ENCODE results near the gene GRIK4. TPM values are rescaled to one million over a fixed set of nuclear protein-coding genes. Genes with fewer than 3 reads are reported as not detected.
A peak's percentile ranks its signal among the peaks of the same experiment; 100 is the strongest.

The GRIK4 gene
- total RNA-seq, 1 donor from 2014 or later: 0.36 TPM

DNA sequence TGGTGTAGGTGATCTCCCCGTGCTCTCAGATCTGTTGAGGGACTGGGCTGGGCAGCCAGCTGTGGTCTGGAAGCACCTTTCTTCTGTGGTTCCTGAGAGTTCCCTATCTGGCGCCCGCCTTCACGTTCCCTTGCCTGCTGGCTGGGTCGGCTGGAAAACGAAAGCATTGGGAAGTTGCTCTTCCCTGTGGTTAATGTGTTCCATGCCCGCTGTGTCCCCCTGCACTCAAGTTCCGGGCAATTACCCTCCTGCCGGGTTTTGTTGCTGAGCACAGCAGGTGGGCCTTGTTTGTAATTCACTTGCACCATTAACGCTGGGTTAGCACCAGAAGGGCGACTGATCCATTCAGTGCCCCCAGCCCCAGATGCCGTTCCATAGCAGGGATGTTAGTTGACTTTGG lies 134.1 kb downstream of the GRIK4 start:
- H3K4me3 ChIP-seq: peak overlapping the region; percentile 13
- no peak overlapping the region for H2AFZ ChIP-seq (replicated peaks)
- H3K27me3 ChIP-seq: peaks cover 99% of the 10 kb centered on the region
- H3K27ac ChIP-seq: no peak overlapping the region
- H3K36me3 ChIP-seq: no peaks in the 10 kb centered on the region
- H4K20me1 ChIP-seq (ENCODE audit: low read depth): peaks cover 14% of the 10 kb centered on the region
- H3F3A ChIP-seq (ENCODE audit: low read depth): peaks cover 8% of the 10 kb centered on the region
- Mint-ChIP-seq H3K27me3 (ENCODE audit: insufficient read depth, low read depth) (peaks cover 25% of the 10 kb centered on the region), H3K9me3 (no peaks in the 10 kb centered on the region), H3K4me1 (peaks cover 34% of the 10 kb centered on the region), H3K4me3 (no peak overlapping the region), H3K27ac (no peak overlapping the region), H3K36me3 (no peaks in the 10 kb centered on the region)
- peak overlapping the region; percentile 70 for H3K4me2 ChIP-seq
- no peaks in the 10 kb centered on the region for H3K79me2 ChIP-seq (ENCODE audit: low read depth)
- H3K9ac ChIP-seq: no peak overlapping the region
- peak; percentile 43 for TF ChIP-seq EZH2phosphoT487 (IDR thresholded peaks at IDR 0.05)
- TF ChIP-seq, protein P1, sequence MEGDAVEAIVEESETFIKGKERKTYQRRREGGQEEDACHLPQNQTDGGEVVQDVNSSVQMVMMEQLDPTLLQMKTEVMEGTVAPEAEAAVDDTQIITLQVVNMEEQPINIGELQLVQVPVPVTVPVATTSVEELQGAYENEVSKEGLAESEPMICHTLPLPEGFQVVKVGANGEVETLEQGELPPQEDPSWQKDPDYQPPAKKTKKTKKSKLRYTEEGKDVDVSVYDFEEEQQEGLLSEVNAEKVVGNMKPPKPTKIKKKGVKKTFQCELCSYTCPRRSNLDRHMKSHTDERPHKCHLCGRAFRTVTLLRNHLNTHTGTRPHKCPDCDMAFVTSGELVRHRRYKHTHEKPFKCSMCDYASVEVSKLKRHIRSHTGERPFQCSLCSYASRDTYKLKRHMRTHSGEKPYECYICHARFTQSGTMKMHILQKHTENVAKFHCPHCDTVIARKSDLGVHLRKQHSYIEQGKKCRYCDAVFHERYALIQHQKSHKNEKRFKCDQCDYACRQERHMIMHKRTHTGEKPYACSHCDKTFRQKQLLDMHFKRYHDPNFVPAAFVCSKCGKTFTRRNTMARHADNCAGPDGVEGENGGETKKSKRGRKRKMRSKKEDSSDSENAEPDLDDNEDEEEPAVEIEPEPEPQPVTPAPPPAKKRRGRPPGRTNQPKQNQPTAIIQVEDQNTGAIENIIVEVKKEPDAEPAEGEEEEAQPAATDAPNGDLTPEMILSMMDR (IDR thresholded peaks at IDR 0.05): no peak
- peak; percentile 78 for DNase-seq (ENCODE audit: low spot score)
- peaks cover 21% of the 10 kb centered on the region for H3K4me1 ChIP-seq
- H3K9me3 ChIP-seq (ENCODE audit: low read depth): no peaks in the 10 kb centered on the region

DNA sequence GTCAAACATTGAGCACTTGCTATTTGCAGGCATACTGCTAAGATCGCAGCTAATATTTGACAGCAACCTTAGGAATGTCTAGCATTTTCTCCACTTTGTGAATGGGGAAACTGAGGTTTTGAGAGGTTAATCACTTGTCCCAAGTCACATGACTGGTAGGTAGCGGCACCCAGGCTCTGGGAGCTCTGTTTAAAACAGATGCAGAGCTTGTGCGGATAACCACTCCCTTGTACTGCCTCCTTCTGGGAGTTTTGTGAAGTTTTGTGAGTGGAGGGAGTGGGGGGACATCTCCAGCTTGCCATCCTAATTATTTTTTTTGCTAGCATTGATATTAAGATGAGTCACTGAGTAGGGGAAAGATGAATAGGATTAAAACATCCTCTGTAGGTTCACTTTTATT lies 134.7 kb downstream of the GRIK4 start:
- Histone ChIP-seq H3K27me3 (peaks cover 100% of the 10 kb centered on the region), H3K79me2 (ENCODE audit: low read depth) (no peaks in the 10 kb centered on the region), H4K20me1 (ENCODE audit: low read depth) (peaks cover 14% of the 10 kb centered on the region), H3K4me3 (no peak overlapping the region), H3K36me3 (no peaks in the 10 kb centered on the region), H3K4me2 (peak overlapping the region; percentile 70), H3F3A (ENCODE audit: low read depth) (peaks cover 8% of the 10 kb centered on the region), H3K4me1 (peaks cover 21% of the 10 kb centered on the region), H3K27ac (no peak overlapping the region), H3K9me3 (ENCODE audit: low read depth) (no peaks in the 10 kb centered on the region), H3K9ac (no peak overlapping the region), H2AFZ (replicated peaks) (no peak overlapping the region)
- Mint-ChIP-seq H3K4me3 (no peak overlapping the region), H3K4me1 (peaks cover 34% of the 10 kb centered on the region), H3K27ac (no peak overlapping the region), H3K27me3 (ENCODE audit: insufficient read depth, low read depth) (peaks cover 28% of the 10 kb centered on the region), H3K9me3 (no peaks in the 10 kb centered on the region), H3K36me3 (no peaks in the 10 kb centered on the region)
- no peak for DNase-seq (ENCODE audit: low spot score)
- TF ChIP-seq EZH2 (IDR thresholded peaks at IDR 0.05): no peak
- TF ChIP-seq, protein P1 (IDR thresholded peaks at IDR 0.05): peak; percentile 21

DNA sequence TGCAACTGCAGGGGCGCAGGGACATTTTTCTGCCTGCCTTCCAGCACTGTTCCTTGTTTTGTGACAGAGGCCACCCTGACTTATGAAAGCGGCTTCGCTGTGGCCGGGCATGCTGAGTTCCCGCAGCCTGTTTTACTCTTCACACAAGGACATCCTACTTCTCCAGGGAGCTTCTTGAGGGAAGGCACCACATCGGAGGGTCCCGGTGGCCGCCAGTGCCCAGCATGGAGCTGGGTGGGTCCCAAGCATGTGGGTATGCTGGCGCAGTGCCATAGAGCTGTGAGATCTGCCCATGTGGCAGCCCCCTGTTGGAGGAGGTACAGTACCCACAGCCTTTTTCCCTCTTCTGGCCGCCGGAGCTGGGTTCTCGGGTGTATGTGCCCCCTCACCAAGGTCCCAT lies 136.1 kb downstream of the GRIK4 start:
- no peaks in the 10 kb centered on the region for H3K79me2 ChIP-seq (ENCODE audit: low read depth)
- H3K27me3 ChIP-seq: peaks cover 100% of the 10 kb centered on the region
- no peaks in the 10 kb centered on the region for H3K9me3 ChIP-seq (ENCODE audit: low read depth)
- TF ChIP-seq EZH2 (IDR thresholded peaks at IDR 0.05): no peak
- no peak for TF ChIP-seq EZH2phosphoT487 (IDR thresholded peaks at IDR 0.05)
- TF ChIP-seq, protein P1 (IDR thresholded peaks at IDR 0.05): no peak
- H3K4me3 Mint-ChIP-seq: no peak overlapping the region
- no peaks in the 10 kb centered on the region for H3K36me3 Mint-ChIP-seq
- peaks cover 25% of the 10 kb centered on the region for H3K4me1 Mint-ChIP-seq
- no peak overlapping the region for H3K9ac ChIP-seq
- H3K9me3 Mint-ChIP-seq: no peaks in the 10 kb centered on the region
- no peak overlapping the region for H3K4me2 ChIP-seq
- DNase-seq (ENCODE audit: low spot score): no peak
- no peaks in the 10 kb centered on the region for H3K36me3 ChIP-seq
- peaks cover 14% of the 10 kb centered on the region for H4K20me1 ChIP-seq (ENCODE audit: low read depth)
- H3K27ac Mint-ChIP-seq: no peak overlapping the region
- H3K27me3 Mint-ChIP-seq (ENCODE audit: insufficient read depth, low read depth): peaks cover 26% of the 10 kb centered on the region
- H3K4me3 ChIP-seq: no peak overlapping the region
- H3K4me1 ChIP-seq: peaks cover 21% of the 10 kb centered on the region
- H3K27ac ChIP-seq: no peak overlapping the region
- no peak overlapping the region for H2AFZ ChIP-seq (replicated peaks)
- peaks cover 8% of the 10 kb centered on the region for H3F3A ChIP-seq (ENCODE audit: low read depth)
